Measurements from ENCODE around the gene TRIM31.

The TRIM31 gene

GRCh38 chr6:30112402-30112994 lies 392 bp downstream of the TRIM31 start:
- no peak for DNase-seq

DNA sequence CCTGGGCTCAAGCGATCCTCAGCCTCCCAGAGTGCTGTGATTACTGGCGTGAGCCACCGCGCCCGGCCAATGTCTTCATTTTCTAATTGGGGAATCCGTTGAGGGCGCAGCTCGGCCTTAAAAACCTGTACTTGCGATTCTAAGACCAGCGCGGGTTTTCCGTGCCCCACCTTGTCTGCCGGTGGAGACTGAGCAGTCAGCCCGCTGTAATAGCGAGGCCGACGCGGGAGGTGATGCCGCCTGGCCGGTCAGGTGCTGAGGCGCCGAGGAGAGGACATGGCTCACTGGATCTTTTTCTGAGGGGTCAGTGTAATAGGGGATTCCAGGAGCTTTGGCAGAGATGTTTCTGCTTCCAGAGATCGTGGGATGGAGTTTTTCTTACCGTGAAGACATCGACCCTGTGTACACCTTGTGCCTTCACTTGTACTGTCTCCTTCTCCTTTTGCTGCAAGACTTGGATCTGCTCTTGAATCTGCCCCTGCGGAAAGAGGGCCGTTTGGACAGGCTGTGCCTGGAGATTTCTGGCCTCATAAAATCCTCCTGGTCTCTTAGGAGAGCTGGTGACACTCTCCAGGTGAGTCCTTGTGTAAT lies 1.5 kb downstream of the TRIM31 start:
- no peak for DNase-seq

DNA sequence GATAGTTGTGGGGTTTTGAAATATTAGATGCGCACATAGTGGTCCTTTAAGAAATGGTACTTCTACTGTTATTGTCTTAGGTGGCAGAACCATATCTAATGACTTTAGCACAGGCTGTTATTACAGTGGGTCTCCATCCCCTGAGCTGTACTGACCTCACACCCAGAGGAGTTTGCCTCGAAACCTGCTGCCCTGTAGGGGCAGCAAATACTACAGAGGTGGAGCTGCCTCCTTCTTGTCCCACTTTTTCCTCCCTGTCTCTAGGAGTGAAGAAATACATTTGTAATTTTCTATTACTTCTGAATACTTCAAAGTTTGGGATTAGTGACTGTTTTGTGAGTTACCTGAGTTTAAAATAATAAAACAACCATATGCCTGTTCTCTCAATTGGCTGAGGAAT lies 8.2 kb downstream of the TRIM31 start:
- no peak for DNase-seq

- DNase-seq: no peak
These were observed 9.1 kb downstream of the TRIM31 start for GRCh38 chr6:30103872-30104179.

DNA sequence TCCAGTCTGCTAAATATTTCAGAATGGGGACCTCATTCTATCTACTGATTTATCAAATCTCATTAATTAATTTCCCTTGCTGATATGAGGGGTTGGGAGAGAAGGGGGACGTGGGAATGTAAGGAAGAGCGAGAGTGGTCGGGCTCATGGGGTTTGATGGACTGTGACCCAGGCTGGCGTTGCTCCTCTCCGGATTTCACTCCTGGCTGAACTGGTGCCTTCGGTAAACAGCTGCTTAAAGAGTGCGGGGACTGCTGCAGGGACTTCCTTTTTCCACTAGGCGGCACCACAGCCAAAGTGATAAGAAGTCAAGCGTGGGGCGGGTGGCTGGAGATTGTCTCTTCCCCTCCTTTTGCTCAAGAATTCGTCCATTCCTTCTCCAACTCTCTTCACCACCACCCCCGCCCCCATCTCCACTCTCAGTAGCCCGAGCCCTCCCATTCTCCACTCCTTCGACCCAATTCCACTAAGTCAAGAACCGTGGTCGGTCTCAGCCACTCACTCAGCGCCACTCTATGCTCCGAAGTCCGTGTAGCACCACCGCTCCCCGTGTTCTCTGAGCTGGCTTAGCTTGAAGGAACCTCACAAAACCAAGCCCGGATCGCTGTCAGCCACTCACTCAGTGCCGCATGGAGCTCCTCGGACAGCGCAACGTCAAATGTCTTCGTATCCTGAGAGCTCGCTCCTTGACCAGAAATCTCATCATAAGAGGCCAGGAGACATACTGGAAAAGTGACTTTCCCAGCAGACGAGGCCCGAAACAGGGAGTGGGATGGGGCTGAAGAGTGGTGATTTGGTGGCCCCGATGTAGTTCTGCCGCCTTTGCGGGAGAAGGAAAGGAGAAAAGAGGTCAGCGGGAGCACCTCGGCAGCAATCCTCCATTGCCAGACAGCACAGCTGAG lies 9.7 kb downstream of the TRIM31 start:
- DNase-seq: peak; percentile 86

DNA sequence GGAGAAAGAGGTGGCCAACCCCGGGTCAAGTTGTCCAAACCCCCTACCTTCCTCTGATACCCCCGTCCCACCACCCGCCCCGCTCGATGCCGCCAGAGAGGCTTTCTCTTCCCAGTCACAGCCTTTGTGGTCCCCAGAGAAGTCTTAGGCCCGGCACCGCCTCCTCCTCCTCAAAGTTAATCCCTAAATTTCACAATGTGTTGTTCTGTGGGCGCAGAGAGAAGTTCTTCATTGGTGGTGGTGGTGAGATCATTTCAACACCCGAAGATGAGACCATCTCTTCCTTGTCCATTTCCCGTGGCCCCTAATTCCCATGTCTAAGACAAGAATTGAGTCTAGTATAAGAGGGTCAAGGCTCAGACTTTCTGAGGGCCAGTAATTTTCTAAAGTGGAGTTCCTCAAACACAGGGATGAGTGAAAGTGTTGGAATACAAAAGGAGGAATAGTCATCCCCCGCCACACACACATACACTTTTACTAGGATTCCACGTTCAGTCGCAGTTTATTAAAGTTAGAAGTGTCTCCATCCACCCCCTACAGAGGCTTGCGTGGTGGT lies 10.4 kb downstream of the TRIM31 start:
- DNase-seq: peak; percentile 31

DNA sequence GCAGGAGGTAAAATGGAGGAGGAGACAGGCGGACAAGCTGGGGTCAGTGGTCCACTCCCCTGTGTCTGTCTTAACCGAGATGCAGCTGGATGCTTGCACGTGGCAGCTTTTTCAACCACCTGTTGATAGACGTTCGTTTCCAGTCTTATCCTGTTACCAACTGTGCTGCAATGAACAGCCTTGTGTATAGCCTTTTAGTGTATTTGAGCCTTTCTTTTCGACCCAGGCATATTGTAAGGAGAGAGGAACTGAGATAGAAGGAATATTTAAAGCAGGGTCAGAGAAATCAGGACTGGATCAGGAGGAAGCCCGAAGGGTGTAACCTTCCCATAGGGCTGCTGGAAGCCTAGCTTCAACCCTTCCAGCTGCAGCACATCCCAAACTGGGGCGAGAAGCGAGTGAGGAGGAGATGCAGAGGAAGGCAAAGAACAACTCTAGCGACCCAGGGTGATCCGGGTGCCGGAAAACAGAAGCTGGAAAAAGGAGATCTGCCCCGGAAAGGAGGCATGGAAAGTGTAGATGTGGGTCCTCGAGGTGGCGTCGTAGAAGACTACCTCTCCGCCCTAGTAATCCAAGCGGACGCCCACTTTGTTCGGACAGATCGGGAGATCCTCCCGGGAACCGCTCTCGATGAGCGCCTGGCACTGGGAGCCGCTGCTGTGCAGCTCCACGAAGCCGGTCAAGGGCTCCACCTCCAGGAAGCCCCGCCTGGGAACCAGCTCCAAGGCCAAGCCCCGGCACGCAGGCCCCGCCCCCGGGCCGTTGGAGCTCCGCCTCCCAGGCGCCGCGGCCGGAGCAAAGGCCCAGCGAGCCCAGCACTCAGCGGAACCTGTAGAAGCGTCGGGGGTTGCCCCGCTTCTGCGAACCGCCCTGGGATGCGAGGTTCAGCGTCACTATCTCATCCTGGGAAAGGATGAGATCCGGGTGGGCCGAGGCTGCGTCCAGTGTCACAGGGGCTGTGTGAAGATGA lies 11.2 kb downstream of the TRIM31 start:
- peak; percentile 84 for DNase-seq

DNA sequence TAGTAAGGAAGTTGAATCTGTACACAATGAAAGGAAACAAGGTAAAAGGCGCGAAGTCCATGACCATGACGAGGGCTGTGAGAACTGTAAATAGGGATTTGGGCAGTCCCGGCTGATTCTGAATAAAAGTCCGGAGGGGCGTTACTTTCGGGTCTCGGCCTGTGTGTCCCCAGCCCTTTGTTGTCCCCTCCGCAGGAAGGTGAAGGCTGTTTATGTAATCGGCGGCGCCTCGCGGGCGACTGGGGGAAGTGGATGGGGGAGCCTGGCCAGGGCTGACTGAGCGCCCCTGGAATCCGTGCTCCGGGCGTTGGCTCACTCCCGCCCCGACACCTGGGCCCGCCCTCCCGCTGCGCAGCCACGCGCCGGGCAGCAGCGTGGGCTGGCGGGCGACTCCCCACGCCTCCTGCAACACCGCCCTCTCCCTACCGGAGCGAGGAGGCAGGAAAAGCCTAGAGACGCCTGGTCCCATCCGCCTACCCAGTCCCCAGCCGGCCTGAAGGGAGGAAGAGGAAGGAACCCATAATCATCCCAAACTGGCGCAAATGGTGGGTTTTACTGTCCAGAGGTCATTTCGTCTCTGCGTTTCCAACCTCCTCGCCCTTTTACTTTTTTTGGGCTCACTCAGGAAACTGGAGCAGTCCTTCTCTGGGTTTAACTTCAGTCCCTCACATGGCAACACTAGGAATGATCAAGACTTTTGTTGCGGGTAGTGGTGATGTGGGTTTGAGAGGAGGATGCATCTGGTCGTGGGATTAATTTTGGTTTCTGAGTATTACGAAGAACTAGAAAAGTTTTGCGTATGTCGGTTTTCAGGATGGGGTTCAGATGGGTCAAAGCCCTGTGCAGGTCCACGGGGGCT lies 12.1 kb downstream of the TRIM31 start:
- DNase-seq: peak; percentile 34

DNA sequence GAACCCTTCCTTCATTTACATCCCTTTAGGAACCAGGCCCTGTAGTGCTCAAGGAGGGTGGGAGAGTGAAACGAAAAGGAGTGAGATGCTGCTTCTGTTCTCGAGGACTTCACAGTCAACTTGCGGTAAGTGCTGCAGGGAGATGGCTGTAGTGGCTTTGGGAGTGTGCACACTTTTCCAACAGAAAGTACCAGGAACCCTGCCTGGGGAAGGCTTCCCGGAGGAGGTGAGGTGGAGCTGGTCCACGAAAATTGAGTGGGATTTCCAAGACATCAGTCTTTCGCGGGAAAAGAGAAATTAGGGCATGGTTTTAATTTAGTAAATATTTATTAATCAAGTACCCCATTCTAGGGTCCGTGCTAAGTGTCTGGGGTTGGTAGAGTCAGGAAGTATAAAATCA lies 12.7 kb downstream of the TRIM31 start:
- DNase-seq: no peak

DNA sequence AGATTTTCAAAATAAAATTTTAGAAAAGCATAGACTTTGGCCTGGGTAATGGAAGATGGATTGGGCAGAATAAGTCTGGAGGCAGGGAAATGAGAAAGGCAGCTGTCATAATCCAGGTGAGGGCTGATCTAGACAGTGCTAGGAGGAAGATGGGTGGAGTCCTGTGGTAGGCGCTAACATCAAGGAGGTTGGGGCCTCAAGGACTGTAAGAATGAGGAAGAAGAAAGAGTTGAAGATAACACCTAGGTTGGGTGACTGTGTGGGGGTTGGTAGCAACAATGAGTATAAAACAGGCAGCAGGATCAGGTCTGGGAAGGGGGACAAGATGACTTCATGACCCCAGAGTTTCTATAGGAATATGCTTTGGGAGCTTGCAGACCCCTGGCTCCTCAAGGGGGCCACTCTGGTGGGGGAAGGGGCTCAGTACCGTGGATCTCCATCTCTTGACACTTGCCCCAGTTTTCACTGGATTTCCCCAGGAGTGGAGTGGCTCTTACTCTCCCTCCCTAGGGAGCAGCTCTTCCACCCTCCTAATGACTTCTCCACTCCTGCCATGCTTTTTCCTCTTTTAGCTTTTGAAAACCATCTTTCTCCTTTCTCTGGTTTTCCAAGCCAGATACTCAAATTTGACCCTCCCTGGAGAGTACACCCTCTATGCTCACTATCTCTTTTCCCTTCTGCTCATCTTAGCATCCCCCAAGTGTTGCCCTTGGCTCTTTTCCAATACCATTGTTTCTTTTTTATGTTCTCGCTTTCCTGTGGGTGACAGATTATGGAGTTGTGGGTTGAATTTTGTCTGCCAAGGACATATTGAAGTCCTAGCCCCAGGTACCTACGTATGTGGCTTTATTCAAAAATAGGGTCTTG lies 14.8 kb downstream of the TRIM31 start:
- no peak for DNase-seq

- no peak for DNase-seq
These were observed 16.1 kb downstream of the TRIM31 start for GRCh38 chr6:30096829-30097228.

DNA sequence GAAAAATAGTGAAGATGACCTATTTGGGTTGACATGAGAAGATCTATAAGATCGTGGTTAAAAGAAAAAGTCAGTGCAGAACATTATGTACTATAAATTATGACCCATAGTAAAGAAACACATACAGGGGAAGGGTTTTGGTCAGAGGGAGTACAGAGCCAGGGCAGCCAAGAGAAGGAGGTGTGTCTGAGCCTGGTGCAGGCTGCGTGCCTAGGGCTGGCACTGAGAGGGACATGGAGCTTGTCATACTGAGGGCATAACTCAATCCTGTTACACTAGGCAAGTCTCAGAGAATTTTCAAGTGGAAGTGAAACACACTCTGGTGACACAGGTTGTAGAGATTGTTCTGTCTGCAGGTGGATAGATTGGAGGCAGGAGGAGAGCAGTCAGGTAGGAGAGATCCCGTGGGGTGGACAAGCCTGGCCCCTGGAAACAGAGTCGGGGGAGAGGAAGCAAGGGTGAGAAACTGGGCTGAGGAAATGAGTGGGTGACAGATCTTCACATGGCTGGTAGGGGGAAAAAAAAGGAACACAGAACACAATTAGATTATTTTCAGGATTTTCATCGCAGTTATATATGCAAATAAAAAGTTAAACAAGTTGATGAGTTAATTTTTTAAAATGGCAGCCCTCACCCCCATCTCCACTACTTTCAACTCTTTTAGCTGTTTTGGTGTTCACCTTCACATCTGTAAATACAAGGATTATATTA lies 18.8 kb downstream of the TRIM31 start:
- DNase-seq: no peak

GRCh38 chr6:30092852-30093543 lies 19.9 kb downstream of the TRIM31 start:
- DNase-seq: no peak

DNA sequence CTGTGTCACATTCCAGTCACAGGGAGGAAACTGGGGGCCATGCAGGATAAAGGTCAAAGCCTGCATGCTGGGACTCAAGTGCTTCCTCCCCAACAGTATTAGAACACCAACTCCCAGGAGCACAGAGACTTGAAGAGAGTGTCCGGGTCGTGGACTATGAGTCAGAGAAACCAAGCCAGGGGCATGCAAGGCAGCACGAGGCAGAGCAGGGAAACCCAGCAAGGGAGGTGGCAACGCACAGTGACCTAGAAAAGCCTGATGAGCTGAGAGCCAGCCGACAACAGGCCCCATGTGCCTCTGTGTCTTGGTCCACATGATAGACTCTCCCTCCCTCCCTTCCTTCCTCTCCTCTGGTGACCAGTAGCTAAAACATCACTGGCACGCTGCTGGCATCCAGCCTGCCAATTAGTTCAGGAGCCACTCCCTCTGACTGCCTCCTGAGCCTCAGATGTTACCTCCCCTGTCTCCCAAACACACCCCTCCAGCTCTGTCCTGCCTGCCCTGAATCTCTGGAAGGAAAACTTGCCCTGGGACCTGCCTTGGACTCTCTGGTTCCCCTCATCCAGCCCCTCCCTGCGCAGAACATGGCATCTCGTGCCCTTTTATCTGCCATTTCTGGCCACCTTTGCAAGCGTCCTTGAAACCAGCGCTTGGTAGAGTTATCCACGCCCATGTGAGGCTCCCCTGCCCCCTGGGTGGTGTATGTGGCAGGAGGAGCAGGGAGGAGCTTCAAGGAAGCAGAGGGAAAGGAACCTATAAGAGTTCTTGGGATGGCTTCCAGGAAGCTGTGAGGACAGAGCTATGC lies 21.1 kb downstream of the TRIM31 start:
- DNase-seq: no peak

DNA sequence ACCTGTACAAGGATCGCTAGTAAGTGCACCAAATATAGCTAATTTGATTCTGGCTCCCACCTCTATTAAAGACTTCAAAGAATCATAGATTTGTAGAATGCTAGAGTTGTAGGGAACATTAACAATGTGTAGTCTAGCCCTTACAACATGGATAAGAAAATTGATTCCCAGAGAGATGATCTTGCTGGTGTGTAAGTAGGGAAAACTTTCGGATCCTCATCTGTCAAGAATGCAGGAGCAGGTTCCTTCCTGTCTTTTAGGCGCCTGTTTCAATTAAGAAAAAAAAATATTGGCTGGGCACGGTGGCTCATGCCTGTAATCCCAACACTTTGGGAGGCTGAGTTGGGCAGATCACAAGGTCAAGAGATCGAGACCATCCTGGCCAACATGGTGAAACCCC lies 25.0 kb downstream of the TRIM31 start:
- DNase-seq: no peak

GRCh38 chr6:30077218-30077617 lies 35.7 kb downstream of the TRIM31 start:
- DNase-seq: no peak

- peak; percentile 60 for DNase-seq
These were observed 36.8 kb downstream of the TRIM31 start for GRCh38 chr6:30075790-30076732.

Data from stimulated activated CD8-positive, alpha-beta memory T cell treated with anti-CD3 and anti-CD28 coated beads, Interleukin-4, amount 100 ng/mL, for 48 hours (primary cell).